MM.1S (cell line): ENCODE results near the gene RASGRP2.

Experiments
- DNase-seq: peaks from one replicate; pipeline ENCODE4 v3.0.0-alpha.2; 2015
- H2AFZ ChIP-seq: fragments of 300-600 bp; sonication (generic); 2 replicates; pipeline ENCODE4 v1.6.0; 2016; ENCODE audit warnings: antibody characterized with exemption, low read length
- H3F3A ChIP-seq: fragments of 300-600 bp; sonication (generic); 2 replicates; pipeline ENCODE4 v1.6.1; 2016; ENCODE audit warnings: mild to moderate bottlenecking, antibody characterized with exemption, low read length, moderate library complexity, mixed read lengths; ENCODE audit not compliant: insufficient read depth
- H3K27ac ChIP-seq: fragments of 300-600 bp; sonication (generic); 2 replicates; pipeline ENCODE4 v1.5.1; 2016; ENCODE audit warnings: mild to moderate bottlenecking, low read length
- H3K27me3 ChIP-seq: fragments of 300-600 bp; sonication (generic); replicated peaks from 2 replicates; pipeline ENCODE4 v1.6.0; 2016; ENCODE audit warnings: low read length; ENCODE audit not compliant: insufficient read depth
- H3K36me3 ChIP-seq: fragments of 300-600 bp; sonication (generic); replicated peaks from 2 replicates; pipeline ENCODE4 v1.6.1; 2016; ENCODE audit warnings: mild to moderate bottlenecking, low read length, mixed read lengths; ENCODE audit not compliant: insufficient read depth
- H3K4me1 ChIP-seq: fragments of 300-600 bp; sonication (generic); 2 replicates; pipeline ENCODE4 v1.6.1; 2016; ENCODE audit warnings: low read length, mixed read lengths
- H3K4me2 ChIP-seq: fragments of 300-600 bp; sonication (generic); 2 replicates; pipeline ENCODE4 v1.6.0; 2016; ENCODE audit warnings: low read depth, low read length
- H3K4me3 ChIP-seq: fragments of 300-600 bp; sonication (generic); 2 replicates; pipeline ENCODE4 v1.5.1; 2016; ENCODE audit warnings: low read length, mixed read lengths
- H3K79me2 ChIP-seq: fragments of 300-600 bp; sonication (generic); 2 replicates; pipeline ENCODE4 v1.6.1; 2016; ENCODE audit warnings: mixed run types, low read length, mixed read lengths
- H3K9ac ChIP-seq: fragments of 300-600 bp; sonication (generic); 2 replicates; pipeline ENCODE4 v1.6.1; 2016; ENCODE audit warnings: low read length, mixed read lengths
- H3K9me2 ChIP-seq: fragments of 300-600 bp; sonication (generic); replicated peaks from 2 replicates; pipeline ENCODE4 v1.6.1; 2016; ENCODE audit warnings: mild to moderate bottlenecking, low read length, mixed read lengths; ENCODE audit not compliant: insufficient read depth
- H3K9me3 ChIP-seq: fragments of 300-600 bp; sonication (generic); replicated peaks from 2 replicates; pipeline ENCODE4 v1.6.1; 2016; ENCODE audit warnings: mild to moderate bottlenecking, low read length, mixed read lengths; ENCODE audit not compliant: insufficient read depth
- H4K20me1 ChIP-seq: fragments of 300-600 bp; sonication (generic); 2 replicates; pipeline ENCODE4 v1.6.1; 2016; ENCODE audit warnings: mild to moderate bottlenecking, low read length, moderate library complexity, mixed read lengths; ENCODE audit not compliant: insufficient read depth
- EZH2 ChIP-seq: fragments of 300-600 bp; sonication (generic); optimal IDR thresholded peaks from 2 replicates; pipeline ENCODE3; 2017; ENCODE audit warnings: low read depth, mild to moderate bottlenecking, antibody characterized with exemption, low read length, mixed read lengths
- EZH2phosphoT487 ChIP-seq: fragments of 300-600 bp; sonication (generic); IDR thresholded peaks from 2 replicates; pipeline ENCODE4 v1.6.1; 2018; ENCODE audit warnings: antibody characterized with exemption, low read length
- TF ChIP-seq, protein P1 (sequence below): fragments of 300-600 bp; sonication (generic); IDR thresholded peaks from 2 replicates; pipeline ENCODE4 v1.5.1; 2016; ENCODE audit warnings: antibody characterized with exemption, low read length, mixed read lengths

Gene RASGRP2

GRCh38 chr11:64757549-64758329, 13.8 kb upstream of the RASGRP2 start:
- TF ChIP-seq, protein P1, sequence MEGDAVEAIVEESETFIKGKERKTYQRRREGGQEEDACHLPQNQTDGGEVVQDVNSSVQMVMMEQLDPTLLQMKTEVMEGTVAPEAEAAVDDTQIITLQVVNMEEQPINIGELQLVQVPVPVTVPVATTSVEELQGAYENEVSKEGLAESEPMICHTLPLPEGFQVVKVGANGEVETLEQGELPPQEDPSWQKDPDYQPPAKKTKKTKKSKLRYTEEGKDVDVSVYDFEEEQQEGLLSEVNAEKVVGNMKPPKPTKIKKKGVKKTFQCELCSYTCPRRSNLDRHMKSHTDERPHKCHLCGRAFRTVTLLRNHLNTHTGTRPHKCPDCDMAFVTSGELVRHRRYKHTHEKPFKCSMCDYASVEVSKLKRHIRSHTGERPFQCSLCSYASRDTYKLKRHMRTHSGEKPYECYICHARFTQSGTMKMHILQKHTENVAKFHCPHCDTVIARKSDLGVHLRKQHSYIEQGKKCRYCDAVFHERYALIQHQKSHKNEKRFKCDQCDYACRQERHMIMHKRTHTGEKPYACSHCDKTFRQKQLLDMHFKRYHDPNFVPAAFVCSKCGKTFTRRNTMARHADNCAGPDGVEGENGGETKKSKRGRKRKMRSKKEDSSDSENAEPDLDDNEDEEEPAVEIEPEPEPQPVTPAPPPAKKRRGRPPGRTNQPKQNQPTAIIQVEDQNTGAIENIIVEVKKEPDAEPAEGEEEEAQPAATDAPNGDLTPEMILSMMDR = no peak
- no peak for TF ChIP-seq EZH2
- TF ChIP-seq EZH2phosphoT487 = no peak
- H3K9ac ChIP-seq = no peak overlapping the region
- DNase-seq = no peak

GRCh38 chr11:64755681-64756361, 11.9 kb upstream of the RASGRP2 start:
- H2AFZ ChIP-seq = no peak overlapping the region

More at GRCh38 chr11:64757549-64758329, 13.8 kb upstream of the RASGRP2 start:
- no peaks in the 10 kb centered on the region for H3K9me2 ChIP-seq
- no peak overlapping the region for H3K4me2 ChIP-seq
- H3K79me2 ChIP-seq = no peaks in the 10 kb centered on the region
- H2AFZ ChIP-seq = no peak overlapping the region
- H3K36me3 ChIP-seq = no peaks in the 10 kb centered on the region
- H3K27me3 ChIP-seq = no peaks in the 10 kb centered on the region
- no peak overlapping the region for H3K4me3 ChIP-seq
- H3K27ac ChIP-seq = no peak overlapping the region
- peaks cover 18% of the 10 kb centered on the region for H3F3A ChIP-seq
- no peaks in the 10 kb centered on the region for H3K4me1 ChIP-seq
- 0 out of 2 replicates have a peak, but pooled peaks cover 1% of the 10 kb centered on the region for H4K20me1 ChIP-seq
- H3K9me3 ChIP-seq = no peaks in the 10 kb centered on the region

GRCh38 chr11:64754919-64755662, 11.1 kb upstream of the RASGRP2 start:
- H4K20me1 ChIP-seq = no peaks in the 10 kb centered on the region
- H3K4me2 ChIP-seq = no peak overlapping the region
- H3K4me3 ChIP-seq = no peak overlapping the region
- H3K27me3 ChIP-seq = no peaks in the 10 kb centered on the region
- no peak for DNase-seq
- no peak overlapping the region for H3K27ac ChIP-seq
- H3K36me3 ChIP-seq = no peaks in the 10 kb centered on the region
- TF ChIP-seq EZH2 (no peak), EZH2phosphoT487 (no peak)
- TF ChIP-seq, protein P1 = no peak
- no peak overlapping the region for H2AFZ ChIP-seq
- H3K4me1 ChIP-seq = no peaks in the 10 kb centered on the region
- no peaks in the 10 kb centered on the region for H3K9me2 ChIP-seq
- H3F3A ChIP-seq = no peaks in the 10 kb centered on the region
- no peak overlapping the region for H3K9ac ChIP-seq
- H3K79me2 ChIP-seq = no peaks in the 10 kb centered on the region
- no peaks in the 10 kb centered on the region for H3K9me3 ChIP-seq

More at GRCh38 chr11:64755681-64756361, 11.9 kb upstream of the RASGRP2 start:
- H3K4me1 ChIP-seq = no peaks in the 10 kb centered on the region
- no peaks in the 10 kb centered on the region for H3K79me2 ChIP-seq
- H3K4me3 ChIP-seq = no peak overlapping the region
- no peaks in the 10 kb centered on the region for H3K27me3 ChIP-seq
- DNase-seq = no peak
- TF ChIP-seq EZH2 (no peak), EZH2phosphoT487 (no peak)
- H3K4me2 ChIP-seq = no peak overlapping the region
- no peaks in the 10 kb centered on the region for H3K9me2 ChIP-seq
- H3K9me3 ChIP-seq = no peaks in the 10 kb centered on the region
- H3F3A ChIP-seq = peaks cover 5% of the 10 kb centered on the region
- no peaks in the 10 kb centered on the region for H3K36me3 ChIP-seq
- H3K27ac ChIP-seq = no peak overlapping the region
- no peak overlapping the region for H3K9ac ChIP-seq
- no peaks in the 10 kb centered on the region for H4K20me1 ChIP-seq
